HCT116 (cell line): ENCODE results near the gene FCRLB.

ENCODE experiments used
- CTCF ChIP-seq, 3 experiments: fragments of 200-600 bp in 1 of 3; sonication (generic) in 1 of 3; IDR thresholded peaks in 2 of 3; conservative IDR thresholded peaks in 1 of 3; 2 replicates each; pipeline ENCODE4 v1.5.1; 2012 to 2017; ENCODE audit warnings: low read depth in 2 of 3, low read length in 2 of 3, antibody characterized with exemption in 1 of 3, borderline replicate concordance in 1 of 3, control low read depth in 1 of 3, mild to moderate bottlenecking in 1 of 3, mixed read lengths in 1 of 3, mixed run types in 1 of 3, moderate library complexity in 1 of 3; ENCODE audit not compliant: insufficient read depth in 1 of 3
- POLR2A ChIP-seq: IDR thresholded peaks from 2 replicates; pipeline ENCODE4 v1.7.0; 2011; ENCODE audit warnings: borderline replicate concordance; ENCODE audit not compliant: insufficient read depth, insufficient read length; ENCODE audit errors: extremely low read depth
- ZNF274 ChIP-seq: fragments of 200-500 bp; sonication (Bioruptor generic); IDR thresholded peaks from 2 replicates; pipeline ENCODE4 v1.6.1; 2014; ENCODE audit warnings: mild to moderate bottlenecking, low read depth, low read length, inconsistent platforms

GRCh38 chr1:161706113-161706481 is 15.2 kb upstream of the FCRLB start:
- TF ChIP-seq CTCF (IDR thresholded peaks at IDR 0.05 in 2 of 3, conservative IDR thresholded peaks at IDR 0.05 in 1 of 3; ENCODE audit: borderline replicate concordance in 1 of 3, insufficient read depth in 1 of 3, low read depth in 2 of 3, low read length in 2 of 3) (no peak), ZNF274 (no peak), POLR2A (no peak)
